HCT116 (cell line): ENCODE data around the gene ZDHHC19. TPM values are rescaled to one million over a fixed set of nuclear protein-coding genes. Genes with fewer than 3 reads are reported as not detected.

Experiments
- ATAC-seq: fragments of 200-7000 bp; cut with Tn5 transposase; 2 replicates; pipeline ENCODE4 v1.9.1; 2020; ENCODE audit warnings: mild to moderate bottlenecking, moderate library complexity
- BruUV-seq: library from RNA; stranded (reverse); fragments of 400-500 nt; replicated peaks from 2 replicates; lab custom pipeline; 2021; lab: Mats Ljungman, UMichigan
- CTCF ChIA-PET: fragments of 300-600 bp; sonication (Branson Sonifier 250); formaldehyde crosslinking; loops from one replicate; lab custom pipeline; 2021; ENCODE audit warnings: antibody characterized with exemption; lab: Charles Lee
- POLR2A ChIA-PET: fragments of 300-600, 350-600 bp; sonication (Branson Sonifier 250); formaldehyde crosslinking; loops from one replicate; lab custom pipeline; 2021; ENCODE audit warnings: antibody characterized with exemption; lab: Charles Lee
- RAD21 ChIA-PET, 2 experiments: fragments of 300-600 bp; sonication (Branson Sonifier 250); formaldehyde crosslinking; loops; one replicate each; lab custom pipeline; 2023; ENCODE audit warnings: low total read pairs in 2 of 2; ENCODE audit not compliant: uncharacterized antibody in 2 of 2, unreplicated experiment in 2 of 2, low non-redundant PET in 1 of 2; lab: Charles Lee
- DNase-seq: peaks from one replicate; pipeline ENCODE4 v3.0.0-alpha.2; 2010; ENCODE audit warnings: low read depth, low spot score
- H2AFZ ChIP-seq: fragments of 200-600 bp; shearing (Covaris generic), sonication (generic); 2 replicates; pipeline ENCODE4 v1.6.1; 2017; ENCODE audit warnings: low read depth, mixed run types, mixed read lengths, antibody characterized with exemption, low read length; ENCODE audit not compliant: poor library complexity, severe bottlenecking
- H3K27ac ChIP-seq: 2 replicates; pipeline ENCODE4 v1.5.1; 2012; ENCODE audit warnings: low read depth, low read length
- H3K27me3 ChIP-seq: fragments of 200-600 bp; sonication (generic); 2 replicates; pipeline ENCODE4 v1.6.1; 2016; ENCODE audit warnings: mixed run types, low read length, mixed read lengths; ENCODE audit not compliant: insufficient read depth
- H3K36me3 ChIP-seq, 2 experiments: fragments of 200-500 bp in 1 of 2; fragments of 200-600 bp in 1 of 2; sonication (Bioruptor generic) in 1 of 2; sonication (generic) in 1 of 2; 2 replicates each; pipeline versions ENCODE4 v1.5.1 to v1.6.1; 2014 to 2016; ENCODE audit warnings: low read length in 2 of 2, inconsistent platforms in 1 of 2, mixed read lengths in 1 of 2, mixed run types in 1 of 2; ENCODE audit not compliant: insufficient read depth in 2 of 2, control insufficient read depth in 1 of 2
- H3K4me1 ChIP-seq, 2 experiments: fragments of 200-600 bp in 1 of 2; sonication (generic) in 1 of 2; 2 replicates each; pipeline versions ENCODE4 v1.5.1 to v1.6.1; 2012 to 2017; ENCODE audit warnings: low read length in 2 of 2, inconsistent platforms in 1 of 2, mild to moderate bottlenecking in 1 of 2, mixed read lengths in 1 of 2, mixed run types in 1 of 2, moderate library complexity in 1 of 2; ENCODE audit not compliant: insufficient read depth in 2 of 2, control insufficient read depth in 1 of 2
- H3K4me2 ChIP-seq: fragments of 200-600 bp; sonication (generic); 2 replicates; pipeline ENCODE4 v1.6.1; 2017; ENCODE audit warnings: mixed run types, low read length, mixed read lengths
- H3K4me3 ChIP-seq, 2 experiments: fragments of 200-600 bp in 1 of 2; sonication (generic) in 1 of 2; replicated peaks in 1 of 2; 2 replicates each; pipeline ENCODE4 v1.5.1; 2011 to 2016; ENCODE audit warnings: low read length in 2 of 2, control low read depth in 1 of 2, low read depth in 1 of 2, mild to moderate bottlenecking in 1 of 2, mixed read lengths in 1 of 2, mixed run types in 1 of 2
- H3K79me2 ChIP-seq: fragments of 200-600 bp; sonication (generic); 2 replicates; pipeline ENCODE4 v1.6.1; 2017; ENCODE audit warnings: mild to moderate bottlenecking, mixed run types, low read length, moderate library complexity, mixed read lengths; ENCODE audit not compliant: insufficient read depth
- H3K9ac ChIP-seq: fragments of 200-600 bp; sonication (generic); 2 replicates; pipeline ENCODE4 v1.6.1; 2016; ENCODE audit warnings: low read length, mixed read lengths
- H3K9me2 ChIP-seq: fragments of 200-600 bp; sonication (generic), shearing (Covaris generic); 2 replicates; pipeline ENCODE4 v1.6.1; 2017; ENCODE audit warnings: mixed run types, mild to moderate bottlenecking, moderate library complexity; ENCODE audit not compliant: insufficient read depth
- H3K9me3 ChIP-seq, 2 experiments: fragments of 200-500 bp in 1 of 2; fragments of 200-600 bp in 1 of 2; sonication (Bioruptor generic) in 1 of 2; sonication (generic) in 1 of 2; 2 replicates each; pipeline ENCODE4 v1.6.1; 2014 to 2017; ENCODE audit warnings: low read length in 2 of 2, mixed read lengths in 2 of 2, inconsistent platforms in 1 of 2, low read depth in 1 of 2, mild to moderate bottlenecking in 1 of 2, mixed run types in 1 of 2, moderate library complexity in 1 of 2; ENCODE audit not compliant: control insufficient read depth in 1 of 2, insufficient read depth in 1 of 2
- H4K20me1 ChIP-seq: fragments of 200-600 bp; sonication (generic), shearing (Covaris generic); 2 replicates; pipeline ENCODE4 v1.6.1; 2017; ENCODE audit warnings: mixed run types, mild to moderate bottlenecking, moderate library complexity; ENCODE audit not compliant: insufficient read depth
- ATF3 ChIP-seq: IDR thresholded peaks from 2 replicates; pipeline ENCODE4 v1.6.1; 2012
- EZH2 ChIP-seq: fragments of 200-600 bp; sonication (generic); IDR thresholded peaks from 2 replicates; pipeline ENCODE4 v1.6.1; 2017; ENCODE audit warnings: antibody characterized with exemption, mixed run types
- JUND ChIP-seq: IDR thresholded peaks from 2 replicates; pipeline ENCODE4 v1.6.1; 2012
- MAX ChIP-seq: IDR thresholded peaks from 2 replicates; pipeline ENCODE4 v1.6.1; 2012
- POLR2A ChIP-seq: IDR thresholded peaks from 2 replicates; pipeline ENCODE4 v1.7.0; 2011; ENCODE audit warnings: borderline replicate concordance; ENCODE audit not compliant: insufficient read depth, insufficient read length; ENCODE audit errors: extremely low read depth
- POLR2AphosphoS5 ChIP-seq: IDR thresholded peaks from 2 replicates; pipeline ENCODE4 v1.6.1; 2011; ENCODE audit warnings: mild to moderate bottlenecking, low read depth, low read length, moderate library complexity
- REST ChIP-seq: IDR thresholded peaks from 2 replicates; pipeline ENCODE4 v1.6.1; 2012; ENCODE audit warnings: low read depth
- SP1 ChIP-seq: IDR thresholded peaks from 2 replicates; pipeline ENCODE4 v1.6.1; 2012; ENCODE audit warnings: low read depth
- TCF7L2 ChIP-seq: IDR thresholded peaks from 2 replicates; pipeline ENCODE4 v1.7.0; 2011; ENCODE audit warnings: borderline replicate concordance, inconsistent platforms; ENCODE audit not compliant: insufficient read depth, insufficient read length; ENCODE audit errors: extremely low read depth
- ZBTB33 ChIP-seq: IDR thresholded peaks from 2 replicates; pipeline ENCODE4 v1.6.1; 2011; ENCODE audit warnings: mild to moderate bottlenecking, low read length, moderate library complexity; ENCODE audit not compliant: insufficient replicate concordance; ENCODE audit errors: extremely low read depth
- ZFX ChIP-seq: fragments of 450-650 bp; IDR thresholded peaks from 2 replicates; pipeline ENCODE4 v1.6.1; 2017
- ZNF274 ChIP-seq: fragments of 200-500 bp; sonication (Bioruptor generic); IDR thresholded peaks from 2 replicates; pipeline ENCODE4 v1.6.1; 2014; ENCODE audit warnings: mild to moderate bottlenecking, low read depth, low read length, inconsistent platforms
- intact Hi-C: fragments of 100-400 bp; cut with micrococcal nuclease; formaldehyde crosslinking; loops from 2 replicates; pipeline ENCODE4 v1.10.0; 2022
- total RNA-seq: library from RNA; stranded (reverse); gene quantifications from one replicate; pipeline ENCODE4 v1.2.1, GENCODE V29; 2021; ENCODE audit not compliant: unreplicated experiment

Gene ZDHHC19
- total RNA-seq, 1 experiment from 2014 or later, result not detected

GRCh38 chr3:196192524-196193051, 18.6 kb downstream of the ZDHHC19 start:
- H3K9me2 ChIP-seq, result no peaks in the 10 kb centered on the region
- no peaks in the 10 kb centered on the region for H3K79me2 ChIP-seq
- TF ChIP-seq ZFX, result 0 out of 2 replicates have a peak, but pooled peaks have one; percentile 5
- no peak for TF ChIP-seq JUND
- H3K9ac ChIP-seq, result no peak overlapping the region
- ATAC-seq, result no peak
- no peaks in the 10 kb centered on the region for H4K20me1 ChIP-seq
- no peak overlapping the region for H3K27ac ChIP-seq
- no peaks in the 10 kb centered on the region; a peak in 1 of 4 replicates for H3K4me1 ChIP-seq
- no peaks in the 10 kb centered on the region for H3K9me3 ChIP-seq
- no peak overlapping the region for H2AFZ ChIP-seq
- ChIA-PET RAD21 (no interaction called here), CTCF (no interaction called here), POLR2A (no interaction called here)
- no peak overlapping the region for H3K4me3 ChIP-seq
- H3K4me2 ChIP-seq, result no peak overlapping the region
- no peaks in the 10 kb centered on the region for H3K27me3 ChIP-seq
- no peak for DNase-seq
- intact Hi-C loops, result no loop called here
- H3K36me3 ChIP-seq, result no peaks in the 10 kb centered on the region
- no TSS peak for BruUV-seq

- ChIA-PET CTCF (no interaction called here), POLR2A (no interaction called here), RAD21 (no interaction called here)
- no TSS peak for BruUV-seq
- no peak for DNase-seq
- no peak overlapping the region for H2AFZ ChIP-seq
- H3K9ac ChIP-seq, result no peak overlapping the region
- H4K20me1 ChIP-seq, result no peaks in the 10 kb centered on the region
- H3K4me3 ChIP-seq, result no peak overlapping the region
- no peaks in the 10 kb centered on the region for H3K36me3 ChIP-seq
- intact Hi-C loops, result no loop called here
- H3K4me2 ChIP-seq, result no peak overlapping the region
- H3K4me1 ChIP-seq, result no peaks in the 10 kb centered on the region; a peak in 1 of 4 replicates
- no peaks in the 10 kb centered on the region for H3K9me2 ChIP-seq
- H3K27ac ChIP-seq, result no peak overlapping the region
- no peak for ATAC-seq
- H3K9me3 ChIP-seq, result no peaks in the 10 kb centered on the region
- H3K27me3 ChIP-seq, result no peaks in the 10 kb centered on the region
- H3K79me2 ChIP-seq, result no peaks in the 10 kb centered on the region
- TF ChIP-seq SP1, result no peak
- no peak for TF ChIP-seq ATF3
- no peak for TF ChIP-seq REST
- TF ChIP-seq TCF7L2, result no peak
- TF ChIP-seq EZH2, result no peak
- no peak for TF ChIP-seq POLR2A
- TF ChIP-seq ZNF274, result no peak
- TF ChIP-seq POLR2AphosphoS5, result no peak
- no peak for TF ChIP-seq MAX
- TF ChIP-seq ZBTB33, result no peak
- no peak for TF ChIP-seq ZFX
These were observed 19.1 kb downstream of the ZDHHC19 start for GRCh38 chr3:196192036-196192523.
